Measurements from ENCODE around the gene CASP4. TPM values are rescaled to one million over a fixed set of nuclear protein-coding genes. Genes with fewer than 3 reads are reported as not detected.

Gene CASP4
- total RNA-seq, 1 experiment from 2014 or later, result 21.1 TPM

DNA sequence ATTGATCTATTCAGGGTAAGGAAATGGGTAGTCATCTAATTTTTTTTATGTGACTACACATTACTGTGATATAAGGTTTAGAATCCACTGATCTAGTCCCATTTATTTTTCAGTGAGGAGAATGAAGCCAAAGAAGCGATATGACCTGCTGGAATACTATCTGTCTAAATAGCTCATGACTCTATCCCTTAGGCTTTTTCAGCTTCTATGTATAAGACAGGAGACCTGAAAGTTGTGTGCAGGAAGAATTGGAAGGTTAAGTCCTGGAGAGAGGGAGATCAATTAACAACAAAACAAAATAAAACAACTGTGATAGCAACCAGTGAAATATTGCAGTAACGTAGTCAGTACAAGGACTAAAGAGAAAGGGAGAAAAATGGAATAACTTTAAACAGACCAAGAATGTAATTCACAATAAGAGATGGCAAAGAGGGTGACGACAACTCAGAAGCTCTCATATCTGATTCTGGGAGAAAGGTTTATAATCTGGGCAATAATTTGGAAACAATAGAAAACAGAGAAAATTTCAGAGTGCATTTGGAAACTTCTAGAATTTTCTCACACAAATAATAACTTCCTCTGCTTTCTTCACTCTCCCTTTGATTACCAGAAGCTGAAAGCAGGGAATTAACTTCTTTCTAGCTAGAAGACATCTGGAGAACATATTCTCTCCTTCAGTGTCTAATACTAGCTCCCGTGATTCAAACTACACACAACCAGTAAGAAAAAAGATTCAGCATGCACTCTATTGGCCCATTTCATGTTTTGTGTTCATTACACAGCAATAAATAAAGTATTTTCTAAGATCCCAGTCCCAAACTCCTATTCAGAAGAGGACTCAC lies 50.9 kb downstream of the CASP4 start:
- no peak overlapping the region for H2AFZ ChIP-seq (ENCODE audit: low read depth, low read length, poor library complexity, severe bottlenecking)
- no peak for TF ChIP-seq POLR2AphosphoS5 (IDR thresholded peaks at IDR 0.05; ENCODE audit: low read depth, low read length)
- no peak for TF ChIP-seq YY1 (IDR thresholded peaks at IDR 0.05; ENCODE audit: extremely low read depth, insufficient replicate concordance, low read depth, low read length)
- no peak for TF ChIP-seq RAD21 (IDR thresholded peaks at IDR 0.05; ENCODE audit: low read depth)
- TF ChIP-seq EGR1 (IDR thresholded peaks at IDR 0.05; ENCODE audit: low read depth), result no peak
- no peak for TF ChIP-seq EZH2 (IDR thresholded peaks at IDR 0.05)
- no peak for TF ChIP-seq CBX3 (IDR thresholded peaks at IDR 0.05; ENCODE audit: low read depth)
- no peak for TF ChIP-seq ELF1 (IDR thresholded peaks at IDR 0.05; ENCODE audit: borderline replicate concordance, low read depth)
- no peak for TF ChIP-seq TCF7L2 (IDR thresholded peaks at IDR 0.05; ENCODE audit: borderline replicate concordance, extremely low read depth, insufficient read depth, insufficient read length)
- TF ChIP-seq, protein P1, sequence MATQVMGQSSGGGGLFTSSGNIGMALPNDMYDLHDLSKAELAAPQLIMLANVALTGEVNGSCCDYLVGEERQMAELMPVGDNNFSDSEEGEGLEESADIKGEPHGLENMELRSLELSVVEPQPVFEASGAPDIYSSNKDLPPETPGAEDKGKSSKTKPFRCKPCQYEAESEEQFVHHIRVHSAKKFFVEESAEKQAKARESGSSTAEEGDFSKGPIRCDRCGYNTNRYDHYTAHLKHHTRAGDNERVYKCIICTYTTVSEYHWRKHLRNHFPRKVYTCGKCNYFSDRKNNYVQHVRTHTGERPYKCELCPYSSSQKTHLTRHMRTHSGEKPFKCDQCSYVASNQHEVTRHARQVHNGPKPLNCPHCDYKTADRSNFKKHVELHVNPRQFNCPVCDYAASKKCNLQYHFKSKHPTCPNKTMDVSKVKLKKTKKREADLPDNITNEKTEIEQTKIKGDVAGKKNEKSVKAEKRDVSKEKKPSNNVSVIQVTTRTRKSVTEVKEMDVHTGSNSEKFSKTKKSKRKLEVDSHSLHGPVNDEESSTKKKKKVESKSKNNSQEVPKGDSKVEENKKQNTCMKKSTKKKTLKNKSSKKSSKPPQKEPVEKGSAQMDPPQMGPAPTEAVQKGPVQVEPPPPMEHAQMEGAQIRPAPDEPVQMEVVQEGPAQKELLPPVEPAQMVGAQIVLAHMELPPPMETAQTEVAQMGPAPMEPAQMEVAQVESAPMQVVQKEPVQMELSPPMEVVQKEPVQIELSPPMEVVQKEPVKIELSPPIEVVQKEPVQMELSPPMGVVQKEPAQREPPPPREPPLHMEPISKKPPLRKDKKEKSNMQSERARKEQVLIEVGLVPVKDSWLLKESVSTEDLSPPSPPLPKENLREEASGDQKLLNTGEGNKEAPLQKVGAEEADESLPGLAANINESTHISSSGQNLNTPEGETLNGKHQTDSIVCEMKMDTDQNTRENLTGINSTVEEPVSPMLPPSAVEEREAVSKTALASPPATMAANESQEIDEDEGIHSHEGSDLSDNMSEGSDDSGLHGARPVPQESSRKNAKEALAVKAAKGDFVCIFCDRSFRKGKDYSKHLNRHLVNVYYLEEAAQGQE (IDR thresholded peaks at IDR 0.05; ENCODE audit: low read depth), result no peak
- TF ChIP-seq, protein P2, sequence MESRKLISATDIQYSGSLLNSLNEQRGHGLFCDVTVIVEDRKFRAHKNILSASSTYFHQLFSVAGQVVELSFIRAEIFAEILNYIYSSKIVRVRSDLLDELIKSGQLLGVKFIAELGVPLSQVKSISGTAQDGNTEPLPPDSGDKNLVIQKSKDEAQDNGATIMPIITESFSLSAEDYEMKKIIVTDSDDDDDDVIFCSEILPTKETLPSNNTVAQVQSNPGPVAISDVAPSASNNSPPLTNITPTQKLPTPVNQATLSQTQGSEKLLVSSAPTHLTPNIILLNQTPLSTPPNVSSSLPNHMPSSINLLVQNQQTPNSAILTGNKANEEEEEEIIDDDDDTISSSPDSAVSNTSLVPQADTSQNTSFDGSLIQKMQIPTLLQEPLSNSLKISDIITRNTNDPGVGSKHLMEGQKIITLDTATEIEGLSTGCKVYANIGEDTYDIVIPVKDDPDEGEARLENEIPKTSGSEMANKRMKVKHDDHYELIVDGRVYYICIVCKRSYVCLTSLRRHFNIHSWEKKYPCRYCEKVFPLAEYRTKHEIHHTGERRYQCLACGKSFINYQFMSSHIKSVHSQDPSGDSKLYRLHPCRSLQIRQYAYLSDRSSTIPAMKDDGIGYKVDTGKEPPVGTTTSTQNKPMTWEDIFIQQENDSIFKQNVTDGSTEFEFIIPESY (IDR thresholded peaks at IDR 0.05; ENCODE audit: extremely low read depth, insufficient replicate concordance, low read length), result no peak
- TF ChIP-seq, protein P3, sequence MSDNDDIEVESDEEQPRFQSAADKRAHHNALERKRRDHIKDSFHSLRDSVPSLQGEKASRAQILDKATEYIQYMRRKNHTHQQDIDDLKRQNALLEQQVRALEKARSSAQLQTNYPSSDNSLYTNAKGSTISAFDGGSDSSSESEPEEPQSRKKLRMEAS (IDR thresholded peaks at IDR 0.05), result no peak
- H3K27me3 ChIP-seq (ENCODE audit: insufficient read depth, low read length), result no peaks in the 10 kb centered on the region
- no peaks in the 10 kb centered on the region for H4K20me1 ChIP-seq (ENCODE audit: insufficient read depth)
- ChIA-PET POLR2A (no interaction called here), RAD21 (ENCODE audit: low non-redundant PET in 1 of 2, low total read pairs in 2 of 2, uncharacterized antibody in 2 of 2, unreplicated experiment in 2 of 2) (no interaction called here), CTCF (no interaction called here)
- H3K27ac ChIP-seq (ENCODE audit: low read depth, low read length), result no peak overlapping the region
- no peaks in the 10 kb centered on the region for H3K9me2 ChIP-seq (ENCODE audit: insufficient read depth)
- DNase-seq (ENCODE audit: low read depth, low spot score), result no peak
- intact Hi-C loops (cut with micrococcal nuclease), result no loop called here
- no peaks in the 10 kb centered on the region for H3K36me3 ChIP-seq (ENCODE audit: control insufficient read depth in 1 of 2, insufficient read depth in 2 of 2, low read length in 2 of 2)
- no TSS peak for BruUV-seq (replicated peaks)
- H3K9ac ChIP-seq (ENCODE audit: low read length), result no peak overlapping the region
- H3K9me3 ChIP-seq (ENCODE audit: control insufficient read depth in 1 of 2, insufficient read depth in 1 of 2, low read depth in 1 of 2, low read length in 2 of 2), result no peaks in the 10 kb centered on the region
- H3K4me2 ChIP-seq (ENCODE audit: low read length), result no peak overlapping the region
- no peak overlapping the region for H3K4me3 ChIP-seq (replicated peaks in 1 of 2; ENCODE audit: low read depth in 1 of 2, low read length in 2 of 2)
- H3K79me2 ChIP-seq (ENCODE audit: insufficient read depth, low read length), result no peaks in the 10 kb centered on the region
- no peak for ATAC-seq
- H3K4me1 ChIP-seq (ENCODE audit: control insufficient read depth in 1 of 2, insufficient read depth in 2 of 2, low read length in 2 of 2), result no peaks in the 10 kb centered on the region
